H1 (cell line): Measurements from ENCODE around the gene OR51B2. TPM values are rescaled to one million over a fixed set of nuclear protein-coding genes. Genes with fewer than 3 reads are reported as not detected.

Experiments
- CEBPB ChIP-seq: IDR thresholded peaks from 2 replicates; pipeline ENCODE4 v1.6.1; 2012; ENCODE audit warnings: low read depth, low read length
- SP2 ChIP-seq: IDR thresholded peaks from 2 replicates; pipeline ENCODE4 v1.6.1; 2012; ENCODE audit warnings: mild to moderate bottlenecking, low read length, inconsistent platforms
- polyA plus RNA-seq, 7 experiments: library from polyadenylated mRNA; depleted of rRNA in 3 of 7; stranded (reverse) in 5 of 7; unstranded in 2 of 7; fragments of >200 nt in 5 of 7; fragments of 200-250 nt in 2 of 7; gene quantifications; 1 replicate in 5 of 7; 2 replicates in 1 of 7; 4 replicates in 1 of 7; pipeline versions ENCODE4 v1.2.1 to v1.2.3, GENCODE V29; 2011 to 2013; ENCODE audit warnings: missing spikeins in 2 of 7, mixed read lengths in 2 of 7
- total RNA-seq: library from RNA; stranded (reverse); fragmentation: NEBNext Ultra II Directional; extraction: Animal tissue kit (Norgen Biotek cat#: 25700); gene quantifications from 2 replicates; pipeline ENCODE4 v1.2.1, GENCODE V29; 2021

OR51B2 gene
- total and polyA plus RNA-seq, 2 of the 8 experiments (the other 6 are each of a cell fraction or from before 2014, with no cell fraction given) = not detected

DNA sequence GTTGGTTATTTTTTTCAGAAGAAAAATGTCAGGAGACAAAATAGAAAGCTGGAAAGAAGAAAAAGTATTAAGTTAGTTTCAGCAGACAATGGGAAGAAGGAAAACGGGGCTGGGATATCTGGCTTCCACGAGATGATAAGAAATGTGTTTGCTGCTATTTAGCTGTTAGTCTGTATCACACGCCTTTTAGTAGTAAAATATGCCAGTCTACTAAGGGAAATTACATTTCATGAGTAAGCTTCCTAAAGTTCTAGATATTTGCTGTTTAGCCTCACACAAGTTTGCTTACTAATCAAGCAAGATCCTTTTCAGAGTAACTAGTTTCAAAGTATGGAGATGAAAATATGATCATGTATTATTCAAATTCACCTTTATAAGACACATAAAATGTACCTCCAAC lies 23.8 kb downstream of the OR51B2 start (continued):
- no peak for TF ChIP-seq SP2
- TF ChIP-seq CEBPB = no peak
